HuH-7 (cell line): ENCODE data around the gene P2RX1.
"Not testable (repeated sequence)": the region's sequence is repeated elsewhere in the genome, so short reads cannot be mapped to it uniquely, and the experiment has no call there.

Source experiments
- DNase-seq: peaks from one replicate; pipeline ENCODE4 v3.0.0; 2011; ENCODE audit warnings: low spot score

P2RX1 gene

GRCh38 chr17:3857261-3858105 is 58.8 kb downstream of the P2RX1 start:
- DNase-seq, result no peak

GRCh38 chr17:3854204-3854603 is 62.1 kb downstream of the P2RX1 start:
- DNase-seq, result not testable (repeated sequence)

DNA sequence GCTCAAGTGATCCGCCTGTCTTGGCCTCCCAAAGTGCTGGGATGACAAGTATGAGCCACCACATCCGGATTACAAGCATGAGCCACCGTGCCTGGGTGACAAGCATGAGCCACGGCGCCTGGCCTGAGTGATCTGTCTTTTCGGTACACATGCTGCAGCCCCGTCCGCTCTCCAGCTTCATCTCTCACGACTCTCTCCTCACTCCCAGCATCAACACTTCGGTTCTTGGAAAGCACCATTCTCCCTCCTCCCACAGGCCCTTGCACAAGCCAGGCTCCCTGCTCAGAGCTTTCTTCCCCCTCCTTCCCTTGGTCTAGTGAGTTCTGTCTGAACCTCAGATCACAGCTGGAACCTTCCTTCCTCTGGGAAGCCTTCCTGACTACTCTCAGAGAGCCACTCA is 63.7 kb downstream of the P2RX1 start:
- no peak for DNase-seq

DNA sequence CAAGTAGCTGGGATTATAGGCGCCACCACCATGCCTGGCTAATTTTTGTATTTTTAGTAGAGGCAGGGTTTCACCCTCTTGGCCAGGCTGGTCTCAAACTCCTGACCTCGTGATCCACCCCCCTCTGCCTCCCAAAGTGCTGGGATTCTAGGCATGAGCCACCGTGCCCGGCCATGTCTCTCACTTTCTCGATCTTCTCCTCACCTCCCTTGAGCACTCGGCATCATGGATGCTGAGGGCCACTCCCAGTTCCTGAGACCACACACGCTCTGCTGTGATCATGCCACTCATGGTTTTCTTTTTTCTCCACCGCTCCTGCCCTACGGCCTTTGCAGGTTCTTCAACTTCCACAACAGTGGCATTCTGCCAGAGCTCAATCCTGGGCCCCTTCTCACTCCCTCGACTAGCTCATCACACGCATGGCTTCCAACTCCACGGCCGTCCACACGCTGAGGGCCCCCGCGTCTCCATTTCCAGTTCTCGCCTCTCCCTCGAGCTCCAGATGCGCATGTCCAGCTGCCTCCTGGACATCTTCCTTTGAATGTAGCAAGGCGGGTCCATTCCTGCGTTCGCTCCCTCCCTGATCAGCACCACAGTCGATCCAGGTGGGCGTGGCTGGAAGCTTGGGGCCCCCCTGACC is 64.7 kb downstream of the P2RX1 start:
- DNase-seq, result no peak

- no peak for DNase-seq
These were observed 67.9 kb downstream of the P2RX1 start for GRCh38 chr17:3848229-3848835.

- DNase-seq, result no peak
These were observed 69.0 kb downstream of the P2RX1 start for GRCh38 chr17:3847165-3847670.
